ENCODE data around the gene TMEM231.
"Not testable (repeated sequence)": the region's sequence is repeated elsewhere in the genome, so short reads cannot be mapped to it uniquely, and the experiment has no call there.

- not testable (repeated sequence) for TF ChIP-seq CTCF (IDR thresholded peaks at IDR 0.05 in 2 of 3, conservative IDR thresholded peaks at IDR 0.05 in 1 of 3; ENCODE audit: insufficient read depth in 2 of 3, low read depth in 1 of 3, low read length in 3 of 3); MAFK (IDR thresholded peaks at IDR 0.05; ENCODE audit: low read length); ZNF384 (IDR thresholded peaks at IDR 0.05; ENCODE audit: low read depth, low read length); POLR2A (conservative IDR thresholded peaks at IDR 0.05); IRF1 (CRISPR knock-in tag; IDR thresholded peaks at IDR 0.05; ENCODE audit: borderline replicate concordance); HDAC6 (IDR thresholded peaks at IDR 0.05; ENCODE audit: low read depth, low read length); ZHX1 (conservative IDR thresholded peaks at IDR 0.05; ENCODE audit: low read length)
Observed at GRCh38 chr16:75545879-75546278, 10.2 kb downstream of the TMEM231 start.
